PFSK-1 (cell line): ENCODE data around the gene ZNF525.

Source experiments
- FOXP2 ChIP-seq: optimal IDR thresholded peaks from 2 replicates; pipeline ENCODE3; 2011; ENCODE audit warnings: borderline replicate concordance, control low read depth, inconsistent platforms; ENCODE audit not compliant: insufficient read depth; ENCODE audit errors: extremely low read length, extremely low read depth
- POLR2AphosphoS5 ChIP-seq: IDR thresholded peaks from 2 replicates; pipeline ENCODE4 v1.6.1; 2012; ENCODE audit warnings: low read depth, mild to moderate bottlenecking, control low read depth, low read length, moderate library complexity
- REST ChIP-seq, 2 experiments: IDR thresholded peaks; 2 replicates each; pipeline versions ENCODE4 v1.6.1 to v1.8.0; 2011 to 2012; ENCODE audit warnings: low read depth in 2 of 2, low read length in 2 of 2, control low read depth in 1 of 2, inconsistent platforms in 1 of 2, mild to moderate bottlenecking in 1 of 2, moderate library complexity in 1 of 2; ENCODE audit not compliant: insufficient read depth in 1 of 2
- SIN3A ChIP-seq: IDR thresholded peaks from 2 replicates; pipeline ENCODE4 v1.6.1; 2012; ENCODE audit warnings: mild to moderate bottlenecking, low read length, moderate library complexity, borderline replicate concordance; ENCODE audit not compliant: insufficient read depth
- TAF1 ChIP-seq: IDR thresholded peaks from 2 replicates; pipeline ENCODE4 v1.6.1; 2012; ENCODE audit warnings: low read length, control low read depth, borderline replicate concordance; ENCODE audit not compliant: insufficient read depth

GRCh38 chr19:53409505-53410204 is 44.1 kb downstream of the ZNF525 start:
- no peak for TF ChIP-seq SIN3A
- no peak for TF ChIP-seq TAF1
- TF ChIP-seq REST (IDR thresholded peaks at IDR 0.05; ENCODE audit: insufficient read depth in 1 of 2, low read depth in 2 of 2, low read length in 2 of 2) = no peak
- TF ChIP-seq POLR2AphosphoS5 = no peak
- TF ChIP-seq FOXP2 = no peak
